Keratinocyte (primary cell): ENCODE results near the gene EVC. TPM values are rescaled to one million over a fixed set of nuclear protein-coding genes. Genes with fewer than 3 reads are reported as not detected.

Experiments used
- DNase-seq: peaks from one replicate; pipeline ENCODE4 v3.0.0-alpha.2; 2011; ENCODE audit warnings: low read depth, missing footprints, low spot score
- FAIRE-seq: peaks from 2 replicates; lab custom pipeline; 2011; peaks lifted over from hg19 to GRCh38; lab: Jason Lieb, UNC
- H2AFZ ChIP-seq: 2 replicates; pipeline ENCODE4 v1.6.0; 2012; ENCODE audit warnings: low read length, control low read depth, inconsistent platforms; ENCODE audit not compliant: control insufficient read depth
- H3K27ac ChIP-seq: 2 replicates; pipeline ENCODE4 v1.5.1; 2011; ENCODE audit warnings: low read length; ENCODE audit not compliant: control insufficient read depth, insufficient read depth
- H3K27me3 ChIP-seq: 3 replicates; pipeline ENCODE4 v1.6.0; 2011; ENCODE audit warnings: low read length; ENCODE audit not compliant: control insufficient read depth, insufficient read depth; ENCODE audit errors: extremely low read depth
- H3K36me3 ChIP-seq, 2 experiments: 2 replicates in 1 of 2; 3 replicates in 1 of 2; pipeline ENCODE4 v1.5.1; 2011; ENCODE audit warnings: low read length in 2 of 2, mild to moderate bottlenecking in 1 of 2; ENCODE audit not compliant: control insufficient read depth in 2 of 2, insufficient read depth in 2 of 2; ENCODE audit errors: extremely low read depth in 1 of 2
- H3K4me1 ChIP-seq: 3 replicates; pipeline ENCODE4 v1.5.1; 2011; ENCODE audit warnings: low read length; ENCODE audit not compliant: control insufficient read depth, insufficient read depth; ENCODE audit errors: extremely low read depth
- H3K4me2 ChIP-seq: 3 replicates; pipeline ENCODE4 v1.6.0; 2011; ENCODE audit warnings: low read depth, low read length; ENCODE audit not compliant: control insufficient read depth, insufficient read depth; ENCODE audit errors: extremely low read depth
- H3K4me3 ChIP-seq, 3 experiments: fragments of 200-600 bp in 1 of 3; sonication (generic) in 1 of 3; 2 replicates in 2 of 3; 3 replicates in 1 of 3; pipeline ENCODE4 v1.5.1; 2011 to 2016; ENCODE audit warnings: low read length in 3 of 3, mild to moderate bottlenecking in 3 of 3, control low read depth in 2 of 3, inconsistent platforms in 1 of 3, low read depth in 1 of 3, mixed read lengths in 1 of 3, mixed run types in 1 of 3, moderate library complexity in 1 of 3; ENCODE audit not compliant: control insufficient read depth in 2 of 3, insufficient read depth in 2 of 3; ENCODE audit errors: extremely low read depth in 1 of 3
- H3K79me2 ChIP-seq: 2 replicates; pipeline ENCODE4 v1.6.0; 2012; ENCODE audit warnings: low read length; ENCODE audit not compliant: control insufficient read depth, insufficient read depth
- H3K9ac ChIP-seq: 3 replicates; pipeline ENCODE4 v1.6.0; 2011; ENCODE audit warnings: low read length; ENCODE audit not compliant: control insufficient read depth, insufficient read depth; ENCODE audit errors: extremely low read depth
- H3K9me1 ChIP-seq: 3 replicates; pipeline ENCODE4 v1.6.0; 2011; ENCODE audit warnings: low read length; ENCODE audit not compliant: control insufficient read depth, insufficient read depth; ENCODE audit errors: extremely low read depth
- H3K9me3 ChIP-seq: 2 replicates; pipeline ENCODE4 v1.5.1; 2012; ENCODE audit warnings: low read depth, low read length; ENCODE audit not compliant: control insufficient read depth
- H4K20me1 ChIP-seq: 3 replicates; pipeline ENCODE4 v1.6.0; 2011; ENCODE audit warnings: low read length; ENCODE audit not compliant: control insufficient read depth, insufficient read depth; ENCODE audit errors: extremely low read depth
- EZH2 ChIP-seq: IDR thresholded peaks from one replicate; pipeline ENCODE4 v1.6.1; 2012; ENCODE audit warnings: inconsistent platforms, mild to moderate bottlenecking, low read length, moderate library complexity
- dilution Hi-C: fragments of 300-500 bp; cut with MboI; formaldehyde crosslinking; loops from one replicate; pipeline ENCODE4 v1.7.0; 2020; ENCODE audit warnings: low sequenced_read_pairs; ENCODE audit not compliant: extremely low pct_ligation_motif_present
- polyA plus RNA-seq, 5 experiments: library from polyadenylated mRNA; depleted of rRNA in 3 of 5; stranded (reverse) in 3 of 5; stranded (forward) in 1 of 5; unstranded in 1 of 5; fragments of >200 nt; gene quantifications; 1 replicate in 1 of 5; 2 replicates in 3 of 5; 3 replicates in 1 of 5; pipeline versions ENCODE4 v1.2.1 to v1.2.3, GENCODE V29; 2011 to 2012; ENCODE audit warnings: missing spikeins in 2 of 5, low read depth in 1 of 5, low replicate concordance in 1 of 5
- TF ChIP-seq, protein P1 (sequence below), 3 experiments: IDR thresholded peaks in 1 of 3; conservative IDR thresholded peaks in 1 of 3; optimal IDR thresholded peaks in 1 of 3; 2 replicates in 2 of 3; 3 replicates in 1 of 3; pipeline versions ENCODE3 to v1.5.1; 2011; ENCODE audit warnings: low read length in 3 of 3, mild to moderate bottlenecking in 3 of 3, moderate library complexity in 2 of 3, control low read depth in 1 of 3, inconsistent platforms in 1 of 3; ENCODE audit not compliant: insufficient read depth in 2 of 3; ENCODE audit errors: extremely low read depth in 1 of 3

EVC gene
- polyA plus RNA-seq, 1 donor (not counting 4 experiments of a cell fraction or from before 2014, with no cell fraction given) = 7.3 TPM

DNA sequence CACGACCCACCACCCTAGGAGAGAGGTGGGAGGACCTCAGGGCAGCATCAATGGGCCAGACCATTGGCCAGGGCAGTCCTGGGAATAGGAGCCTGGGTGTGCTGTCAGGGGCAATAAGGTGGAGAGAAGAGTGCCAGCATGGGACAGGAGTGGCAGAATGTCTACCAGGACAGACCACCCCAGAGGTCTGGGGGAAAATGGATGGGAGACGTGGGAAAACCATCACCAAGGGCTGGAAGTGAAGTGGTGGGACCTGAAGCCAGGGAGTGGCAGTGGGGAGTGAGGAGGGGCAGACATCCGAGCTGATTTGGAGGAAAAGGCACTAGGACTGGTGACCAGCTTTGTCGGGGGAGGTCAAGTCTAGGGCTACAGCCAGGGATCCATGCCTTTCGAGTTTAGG lies 3.6 kb upstream of the EVC start:
- peak overlapping the region; percentile 71 for H3K4me2 ChIP-seq
- dilution Hi-C loops = no loop called here

DNA sequence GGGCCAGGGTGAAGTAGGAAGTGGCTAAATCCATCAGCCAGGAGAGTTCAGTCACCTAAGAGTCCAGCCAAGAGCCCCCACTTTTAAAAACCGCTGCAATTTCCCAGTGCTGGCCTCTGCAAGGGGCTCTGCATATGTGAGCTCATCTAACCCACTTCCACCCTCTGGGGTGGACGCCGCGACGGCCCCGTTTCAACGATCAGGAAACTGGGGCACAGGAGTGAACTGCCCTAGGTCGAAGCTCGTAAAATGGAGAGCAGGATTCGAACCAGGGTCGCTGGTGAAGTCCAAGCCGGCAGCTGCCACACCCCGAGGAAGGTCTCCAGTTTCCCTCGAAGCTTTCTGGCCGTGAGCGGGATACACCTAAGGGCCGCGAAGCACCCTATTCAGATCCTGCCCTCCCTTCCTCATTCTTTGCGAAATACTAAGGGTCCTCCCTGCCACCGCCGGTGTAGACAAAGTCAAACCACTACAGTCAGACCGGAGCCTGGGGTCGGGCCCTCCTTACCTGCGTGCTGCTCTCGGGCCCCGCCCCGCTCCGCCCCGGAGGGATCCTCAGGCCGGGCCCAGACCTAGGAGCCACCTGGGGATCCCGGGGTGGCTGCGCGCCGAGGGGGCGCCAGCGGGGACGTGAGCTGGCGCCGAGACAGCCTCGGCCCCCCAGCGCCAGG lies 3.1 kb upstream of the EVC start:
- DNase-seq = no peak
- peak overlapping the region; percentile 71 for H3K4me2 ChIP-seq
- peak overlapping the region; percentile 56 to 76 (median 68) for H3K4me3 ChIP-seq

More for the DNA sequence above, 3.6 kb upstream of the EVC start:
- H3K9me3 ChIP-seq = no peaks in the 10 kb centered on the region
- H3K27ac ChIP-seq = peak overlapping the region; percentile 94
- H3K9ac ChIP-seq = peak overlapping the region; percentile 85
- peak; percentile 39 for FAIRE-seq
- no peaks in the 10 kb centered on the region for H3K27me3 ChIP-seq
- no peak for DNase-seq
- H2AFZ ChIP-seq = no peak overlapping the region
- H3K36me3 ChIP-seq = peaks cover 0 to 6% of the 10 kb centered on the region in 2 experiments
- H3K9me1 ChIP-seq = no peaks in the 10 kb centered on the region
- peaks cover 42% of the 10 kb centered on the region for H3K4me1 ChIP-seq
- H3K79me2 ChIP-seq = peaks cover 25% of the 10 kb centered on the region
- TF ChIP-seq, protein P1, sequence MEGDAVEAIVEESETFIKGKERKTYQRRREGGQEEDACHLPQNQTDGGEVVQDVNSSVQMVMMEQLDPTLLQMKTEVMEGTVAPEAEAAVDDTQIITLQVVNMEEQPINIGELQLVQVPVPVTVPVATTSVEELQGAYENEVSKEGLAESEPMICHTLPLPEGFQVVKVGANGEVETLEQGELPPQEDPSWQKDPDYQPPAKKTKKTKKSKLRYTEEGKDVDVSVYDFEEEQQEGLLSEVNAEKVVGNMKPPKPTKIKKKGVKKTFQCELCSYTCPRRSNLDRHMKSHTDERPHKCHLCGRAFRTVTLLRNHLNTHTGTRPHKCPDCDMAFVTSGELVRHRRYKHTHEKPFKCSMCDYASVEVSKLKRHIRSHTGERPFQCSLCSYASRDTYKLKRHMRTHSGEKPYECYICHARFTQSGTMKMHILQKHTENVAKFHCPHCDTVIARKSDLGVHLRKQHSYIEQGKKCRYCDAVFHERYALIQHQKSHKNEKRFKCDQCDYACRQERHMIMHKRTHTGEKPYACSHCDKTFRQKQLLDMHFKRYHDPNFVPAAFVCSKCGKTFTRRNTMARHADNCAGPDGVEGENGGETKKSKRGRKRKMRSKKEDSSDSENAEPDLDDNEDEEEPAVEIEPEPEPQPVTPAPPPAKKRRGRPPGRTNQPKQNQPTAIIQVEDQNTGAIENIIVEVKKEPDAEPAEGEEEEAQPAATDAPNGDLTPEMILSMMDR (optimal IDR thresholded peaks at IDR 0.05 in 1 of 3, IDR thresholded peaks at IDR 0.05 in 1 of 3, conservative IDR thresholded peaks at IDR 0.05 in 1 of 3; ENCODE audit: extremely low read depth in 1 of 3, insufficient read depth in 2 of 3, low read length in 3 of 3) = no peak
- no peak for TF ChIP-seq EZH2
- peak overlapping the region; percentile 56 to 76 (median 68) for H3K4me3 ChIP-seq
- no peaks in the 10 kb centered on the region for H4K20me1 ChIP-seq

More for the DNA sequence above, 3.1 kb upstream of the EVC start:
- no peaks in the 10 kb centered on the region for H3K9me1 ChIP-seq
- no peak for FAIRE-seq
- H3K4me1 ChIP-seq = peaks cover 48% of the 10 kb centered on the region
- dilution Hi-C loops = no loop called here
- H4K20me1 ChIP-seq = peaks cover 3% of the 10 kb centered on the region
- TF ChIP-seq, protein P1 (optimal IDR thresholded peaks at IDR 0.05 in 1 of 3, IDR thresholded peaks at IDR 0.05 in 1 of 3, conservative IDR thresholded peaks at IDR 0.05 in 1 of 3; ENCODE audit: extremely low read depth in 1 of 3, insufficient read depth in 2 of 3, low read length in 3 of 3) = no peak
- no peak for TF ChIP-seq EZH2
- H2AFZ ChIP-seq = peak overlapping the region; percentile 91
- H3K9ac ChIP-seq = peak overlapping the region; percentile 85
- no peaks in the 10 kb centered on the region for H3K27me3 ChIP-seq
- no peaks in the 10 kb centered on the region for H3K9me3 ChIP-seq
- H3K79me2 ChIP-seq = peaks cover 31% of the 10 kb centered on the region
- peaks cover 0 to 6% of the 10 kb centered on the region in 2 experiments for H3K36me3 ChIP-seq
- H3K27ac ChIP-seq = peak overlapping the region; percentile 94
